A673 (cell line): ENCODE results near the gene AARSD1.
"Not testable (repeated sequence)": the region's sequence is repeated elsewhere in the genome, so short reads cannot be mapped to it uniquely, and the experiment has no call there.

Source experiments
- CTCF ChIP-seq: fragments of 300-800, 200-600 bp; sonication (generic); conservative IDR thresholded peaks from 2 replicates; pipeline ENCODE4 v1.5.1; 2017; ENCODE audit warnings: low read depth, mild to moderate bottlenecking, antibody characterized with exemption, low read length, moderate library complexity, mixed read lengths
- EZH2 ChIP-seq: fragments of 200-600 bp; sonication (generic); IDR thresholded peaks from 2 replicates; pipeline ENCODE4 v1.6.1; 2017; ENCODE audit warnings: borderline replicate concordance, low read depth, mild to moderate bottlenecking, mixed read lengths, antibody characterized with exemption, low read length; ENCODE audit not compliant: poor library complexity, severe bottlenecking

DNA sequence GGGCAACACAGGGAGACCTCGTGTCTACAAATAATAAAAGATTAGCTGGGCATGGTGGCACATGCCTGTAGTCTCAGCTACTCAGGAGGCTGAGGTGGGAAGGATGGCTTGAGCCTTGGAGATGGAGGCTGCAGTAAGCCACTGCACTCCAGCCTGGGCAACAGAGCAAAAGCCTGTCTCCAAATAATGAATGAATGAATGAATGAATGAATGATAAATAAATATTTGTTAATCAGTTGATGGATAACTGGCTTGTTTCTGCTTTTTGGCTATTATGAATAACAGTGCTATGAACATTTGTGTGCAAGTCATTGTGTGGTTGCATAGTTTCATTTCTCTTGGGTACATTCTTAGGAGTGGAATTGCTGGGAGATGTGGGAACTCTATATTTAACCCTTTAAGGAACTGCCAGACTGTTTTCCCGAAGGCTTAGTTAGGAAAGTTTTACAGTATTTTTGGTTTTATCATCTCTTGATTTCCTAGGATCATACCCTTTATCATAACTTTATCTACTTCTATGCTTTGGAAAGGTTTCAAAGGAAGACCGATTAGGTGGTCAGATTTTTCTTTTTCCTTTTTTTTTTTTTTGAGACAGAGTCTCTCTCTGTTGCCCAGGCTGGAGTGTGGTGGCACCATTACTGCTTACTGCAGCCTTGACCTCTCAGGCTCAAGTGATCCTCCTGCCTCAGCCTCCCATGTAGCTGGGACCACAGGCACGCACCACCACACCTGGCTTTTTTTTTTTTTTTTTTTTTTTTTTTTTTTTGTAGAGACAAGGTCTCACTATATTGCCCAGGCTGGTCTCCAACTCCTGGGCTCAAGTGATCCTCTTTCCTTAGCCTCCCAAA, 47.6 kb downstream of the AARSD1 start:
- TF ChIP-seq CTCF, EZH2: not testable (repeated sequence)
